ENCODE results near the gene ASTN2. TPM values are rescaled to one million over a fixed set of nuclear protein-coding genes. Genes with fewer than 3 reads are reported as not detected.

ASTN2 gene
- total RNA-seq, 3 donors from 2014 or later = 1.7 to 1.8 (median 1.7) TPM

GRCh38 chr9:116516456-116516855 lies 898.4 kb downstream of the ASTN2 start:
- peaks cover 46% of the 10 kb centered on the region for H3K9me3 Mint-ChIP-seq
- peaks cover 2% of the 10 kb centered on the region for H3K36me3 Mint-ChIP-seq (ENCODE audit: insufficient read depth)
- H3K27me3 Mint-ChIP-seq (ENCODE audit: low read depth) = no peaks in the 10 kb centered on the region
- H3K4me1 Mint-ChIP-seq (ENCODE audit: low read depth) = no peaks in the 10 kb centered on the region
- no peak for ATAC-seq
- H3K4me3 Mint-ChIP-seq = no peak overlapping the region
- no peak for DNase-seq

DNA sequence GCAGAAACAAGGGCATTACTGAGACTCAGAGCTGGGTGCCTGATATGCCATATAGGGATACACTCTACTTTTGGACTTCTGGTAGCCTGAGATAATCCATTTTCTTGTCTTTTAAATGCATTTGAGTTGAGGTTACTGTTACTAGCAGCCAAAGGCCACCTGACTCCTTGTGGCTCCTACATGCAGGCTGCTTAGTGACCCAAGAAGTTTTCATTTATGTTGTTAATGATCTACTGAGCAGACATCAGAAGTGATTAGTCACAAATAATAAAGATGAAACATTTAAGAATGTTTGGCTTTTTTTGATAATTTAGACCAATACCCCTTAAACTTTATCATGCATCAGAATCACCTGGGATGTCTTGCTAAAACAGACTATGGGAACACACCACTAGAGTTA lies 899.3 kb downstream of the ASTN2 start:
- ATAC-seq = no peak
- peaks cover 40% of the 10 kb centered on the region for H3K9me3 Mint-ChIP-seq
- DNase-seq = no peak
- H3K36me3 Mint-ChIP-seq (ENCODE audit: insufficient read depth) = peaks cover 2% of the 10 kb centered on the region
- no peaks in the 10 kb centered on the region for H3K27me3 Mint-ChIP-seq (ENCODE audit: low read depth)
- H3K4me3 Mint-ChIP-seq = no peak overlapping the region
- no peaks in the 10 kb centered on the region for H3K4me1 Mint-ChIP-seq (ENCODE audit: low read depth)

- H3K36me3 Mint-ChIP-seq (ENCODE audit: insufficient read depth) = no peaks in the 10 kb centered on the region
- H3K27me3 Mint-ChIP-seq (ENCODE audit: low read depth) = no peaks in the 10 kb centered on the region
- peaks cover 9% of the 10 kb centered on the region for H3K9me3 Mint-ChIP-seq
- DNase-seq (no peak), ATAC-seq (no peak)
- no peak overlapping the region for H3K4me3 Mint-ChIP-seq
- no peaks in the 10 kb centered on the region for H3K4me1 Mint-ChIP-seq (ENCODE audit: low read depth)
Observed at GRCh38 chr9:116506685-116507084, 908.2 kb downstream of the ASTN2 start.

GRCh38 chr9:116504893-116505480 lies 909.9 kb downstream of the ASTN2 start:
- H3K27me3 Mint-ChIP-seq (ENCODE audit: low read depth) = no peaks in the 10 kb centered on the region
- H3K4me3 Mint-ChIP-seq = no peak overlapping the region
- ATAC-seq = no peak
- H3K36me3 Mint-ChIP-seq (ENCODE audit: insufficient read depth) = no peaks in the 10 kb centered on the region
- no peak for DNase-seq
- peaks cover 8% of the 10 kb centered on the region for H3K9me3 Mint-ChIP-seq
- no peaks in the 10 kb centered on the region for H3K4me1 Mint-ChIP-seq (ENCODE audit: low read depth)

DNA sequence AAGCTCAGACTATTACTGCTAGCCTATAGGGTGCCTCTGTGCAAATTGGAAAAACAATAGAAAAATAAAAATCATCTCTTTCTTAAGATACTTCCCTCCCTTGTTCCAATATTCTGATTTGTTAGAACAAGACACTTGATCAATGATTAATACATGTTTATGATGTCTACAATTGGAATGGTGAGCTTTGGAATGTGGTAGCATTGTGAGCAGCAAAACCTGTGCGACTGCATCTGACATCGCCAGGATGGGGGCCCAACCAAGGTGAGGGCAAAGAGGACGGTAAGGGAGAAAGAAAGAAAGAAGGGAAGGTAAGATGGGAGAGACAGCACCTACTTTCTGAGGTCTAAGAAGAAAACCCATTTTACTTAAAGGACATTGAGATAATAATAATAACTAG lies 910.8 kb downstream of the ASTN2 start:
- Mint-ChIP-seq H3K9me3 (peaks cover 8% of the 10 kb centered on the region), H3K36me3 (ENCODE audit: insufficient read depth) (no peaks in the 10 kb centered on the region), H3K4me1 (ENCODE audit: low read depth) (no peaks in the 10 kb centered on the region), H3K27me3 (ENCODE audit: low read depth) (no peaks in the 10 kb centered on the region), H3K4me3 (no peak overlapping the region)
- ATAC-seq = no peak
- no peak for DNase-seq

GRCh38 chr9:116502746-116503145 lies 912.1 kb downstream of the ASTN2 start:
- ATAC-seq = no peak
- Mint-ChIP-seq H3K4me1 (ENCODE audit: low read depth) (no peaks in the 10 kb centered on the region), H3K27me3 (ENCODE audit: low read depth) (no peaks in the 10 kb centered on the region), H3K36me3 (ENCODE audit: insufficient read depth) (no peaks in the 10 kb centered on the region), H3K4me3 (no peak overlapping the region), H3K9me3 (peaks cover 8% of the 10 kb centered on the region)
- DNase-seq = no peak

GRCh38 chr9:116501871-116502270 lies 913.0 kb downstream of the ASTN2 start:
- DNase-seq = no peak
- no peaks in the 10 kb centered on the region for H3K27me3 Mint-ChIP-seq (ENCODE audit: low read depth)
- no peak for ATAC-seq
- no peaks in the 10 kb centered on the region for H3K36me3 Mint-ChIP-seq (ENCODE audit: insufficient read depth)
- H3K4me3 Mint-ChIP-seq = no peak overlapping the region
- H3K9me3 Mint-ChIP-seq = peaks cover 8% of the 10 kb centered on the region
- no peaks in the 10 kb centered on the region for H3K4me1 Mint-ChIP-seq (ENCODE audit: low read depth)

DNA sequence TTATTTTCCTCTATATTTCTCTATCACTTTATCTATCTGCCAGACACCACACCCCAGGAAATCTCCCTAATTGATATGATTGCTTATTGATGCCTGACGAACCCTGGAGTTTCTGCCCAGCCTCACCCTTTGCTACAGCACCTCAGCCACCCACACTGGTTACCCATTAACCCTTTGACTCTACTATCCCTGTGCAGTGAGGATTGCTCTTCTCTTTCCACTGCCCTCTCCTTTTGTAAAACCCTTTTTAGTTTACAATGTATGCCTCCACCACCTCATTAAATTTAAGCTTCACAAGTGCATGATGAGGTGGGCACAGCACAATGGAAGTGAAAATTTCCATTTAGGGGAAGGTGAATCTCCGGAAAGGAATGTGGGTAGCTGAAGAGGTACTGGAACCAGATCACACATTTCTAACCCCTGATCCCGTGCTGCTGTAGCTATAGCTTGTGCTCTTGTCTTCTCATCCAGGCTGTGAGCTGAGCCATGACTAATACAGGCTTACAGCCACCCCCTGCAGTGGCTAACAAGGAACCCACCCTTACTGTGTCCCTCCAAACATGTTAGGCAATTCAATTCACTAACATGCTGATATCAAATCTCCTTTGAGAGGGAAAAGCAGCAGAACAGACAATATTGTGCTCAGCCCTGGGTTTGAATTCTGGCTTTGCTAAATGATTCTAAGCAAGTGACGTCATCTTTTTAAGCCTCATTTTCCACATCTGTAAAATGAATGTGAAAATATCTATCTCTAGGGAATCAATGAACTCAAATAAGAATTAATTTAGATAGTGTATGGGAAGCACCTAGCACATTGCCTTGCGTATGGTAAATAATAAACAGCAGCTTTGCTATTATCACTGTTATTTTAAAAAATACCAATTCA lies 914.6 kb downstream of the ASTN2 start:
- Mint-ChIP-seq H3K9me3 (peaks cover 4% of the 10 kb centered on the region), H3K36me3 (ENCODE audit: insufficient read depth) (no peaks in the 10 kb centered on the region), H3K4me3 (no peak overlapping the region), H3K4me1 (ENCODE audit: low read depth) (no peaks in the 10 kb centered on the region), H3K27me3 (ENCODE audit: low read depth) (no peaks in the 10 kb centered on the region)
- ATAC-seq (no peak), DNase-seq (no peak)

- H3K36me3 Mint-ChIP-seq (ENCODE audit: insufficient read depth) = no peaks in the 10 kb centered on the region
- peaks cover 4% of the 10 kb centered on the region for H3K9me3 Mint-ChIP-seq
- ATAC-seq (no peak), DNase-seq (no peak)
- H3K4me3 Mint-ChIP-seq = no peak overlapping the region
- no peaks in the 10 kb centered on the region for H3K27me3 Mint-ChIP-seq (ENCODE audit: low read depth)
- no peaks in the 10 kb centered on the region for H3K4me1 Mint-ChIP-seq (ENCODE audit: low read depth)
Observed at GRCh38 chr9:116499434-116499833, 915.4 kb downstream of the ASTN2 start.

GRCh38 chr9:116497095-116497890 lies 917.6 kb downstream of the ASTN2 start:
- Mint-ChIP-seq H3K4me1 (ENCODE audit: low read depth) (no peaks in the 10 kb centered on the region), H3K9me3 (peaks cover 3% of the 10 kb centered on the region), H3K27me3 (ENCODE audit: low read depth) (no peaks in the 10 kb centered on the region), H3K4me3 (no peak overlapping the region), H3K36me3 (ENCODE audit: insufficient read depth) (no peaks in the 10 kb centered on the region)
- DNase-seq (no peak), ATAC-seq (no peak)

GRCh38 chr9:116496167-116496566 lies 918.7 kb downstream of the ASTN2 start:
- Mint-ChIP-seq H3K36me3 (ENCODE audit: insufficient read depth) (no peaks in the 10 kb centered on the region), H3K4me1 (ENCODE audit: low read depth) (no peaks in the 10 kb centered on the region), H3K9me3 (no peaks in the 10 kb centered on the region), H3K27me3 (ENCODE audit: low read depth) (no peaks in the 10 kb centered on the region), H3K4me3 (no peak overlapping the region)
- ATAC-seq = no peak
- DNase-seq = no peak

- H3K36me3 Mint-ChIP-seq (ENCODE audit: insufficient read depth) = no peaks in the 10 kb centered on the region
Observed at GRCh38 chr9:116495725-116496124, 919.1 kb downstream of the ASTN2 start.

DNA sequence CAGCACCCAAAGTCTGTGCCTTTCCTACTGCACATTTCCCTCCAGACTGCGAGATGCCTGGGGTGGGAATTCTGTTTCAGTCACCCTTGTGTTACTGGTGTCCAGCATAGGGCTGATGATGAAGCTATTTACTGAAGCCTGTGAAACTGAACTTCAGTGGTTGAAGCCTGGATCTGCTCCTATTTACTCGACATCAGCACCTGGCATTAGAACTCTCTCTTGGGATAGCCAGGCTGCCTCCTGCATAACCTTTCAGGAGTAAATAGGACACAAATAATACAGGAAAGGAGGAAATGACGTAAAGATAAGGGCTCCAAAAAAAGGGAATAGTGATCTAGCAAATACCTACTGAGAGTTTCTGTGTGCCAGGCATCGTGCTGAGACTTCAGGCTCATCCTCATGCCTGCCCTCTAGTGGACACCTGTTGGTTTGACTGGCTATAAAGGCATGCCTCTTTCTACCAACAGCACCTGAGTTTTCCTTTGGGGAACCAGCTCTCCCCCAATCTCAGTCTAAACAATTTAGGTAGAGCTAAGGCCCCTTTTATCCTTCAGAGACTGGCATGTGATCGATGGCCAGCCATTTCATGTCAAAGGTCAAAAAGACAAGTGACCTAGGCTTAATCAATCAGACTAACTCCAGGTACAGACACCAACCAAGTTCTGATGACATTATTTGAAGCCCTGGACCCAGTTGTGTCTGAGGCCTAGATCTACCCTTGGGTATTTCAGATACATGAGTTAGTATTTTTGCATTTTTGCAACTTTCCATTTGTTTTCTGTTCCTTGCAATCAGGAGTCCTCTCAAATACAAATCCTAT lies 919.8 kb downstream of the ASTN2 start:
- Mint-ChIP-seq H3K9me3 (no peaks in the 10 kb centered on the region), H3K4me3 (no peak overlapping the region), H3K27me3 (ENCODE audit: low read depth) (no peaks in the 10 kb centered on the region), H3K4me1 (ENCODE audit: low read depth) (no peaks in the 10 kb centered on the region), H3K36me3 (ENCODE audit: insufficient read depth) (no peaks in the 10 kb centered on the region)
- DNase-seq (no peak), ATAC-seq (peak in 1 of 2 donors; percentile 43)

More at GRCh38 chr9:116495725-116496124, 919.1 kb downstream of the ASTN2 start:
- no peak overlapping the region for H3K4me3 Mint-ChIP-seq
- H3K9me3 Mint-ChIP-seq = no peaks in the 10 kb centered on the region
- no peak for ATAC-seq
- no peaks in the 10 kb centered on the region for H3K4me1 Mint-ChIP-seq (ENCODE audit: low read depth)
- DNase-seq = no peak
- H3K27me3 Mint-ChIP-seq (ENCODE audit: low read depth) = no peaks in the 10 kb centered on the region
